Epithelial cell of umbilical artery (primary cell): ENCODE data around the gene ARNT2. TPM values are rescaled to one million over a fixed set of nuclear protein-coding genes. Genes with fewer than 3 reads are reported as not detected.

Source experiments
- total RNA-seq: library from RNA; depleted of rRNA; stranded (reverse); fragments of >200 nt; gene quantifications from 2 replicates; pipeline ENCODE4 v1.2.3, GENCODE V29; 2014

ARNT2 gene
- 0.15 TPM in 1 of 2 replicates, not detected in the other for total RNA-seq

GRCh38 chr15:80404057-80404760 lies at the start of gene ARNT2:
ARNT2 (plus strand) TSS chr15:80404382; CDS start chr15:80404516, 134 bp downstream.

Other genes starting within 250 kb of the ARNT2 start
- gene CTXND1, start 152.2 kb upstream of the ARNT2 start, total RNA-seq: not detected in 2 replicates